GM23338 (cell line): Measurements from ENCODE around the gene DOK1. TPM values are rescaled to one million over a fixed set of nuclear protein-coding genes. Genes with fewer than 3 reads are reported as not detected.

Experiments
- ATAC-seq: fragments of 200-7000 bp; cut with Tn5 transposase; 3 replicates; pipeline ENCODE4 v1.9.1; 2020
- DNase-seq: peaks from one replicate; pipeline ENCODE4 v3.0.0-alpha.2; 2015; ENCODE audit warnings: low spot score
- H2AFZ ChIP-seq: fragments of 200-600 bp; sonication (generic); 2 replicates; pipeline ENCODE4 v1.8.0; 2016; ENCODE audit warnings: antibody characterized with exemption, mild to moderate bottlenecking, moderate library complexity
- H3F3A ChIP-seq: fragments of 200-600 bp; sonication (generic); replicated peaks from 2 replicates; pipeline ENCODE4 v1.8.0; 2017; ENCODE audit warnings: antibody characterized with exemption, mixed run types, low read depth
- H3K27ac ChIP-seq: fragments of 200-600 bp; sonication (generic); 2 replicates; pipeline ENCODE4 v1.6.1; 2016; ENCODE audit warnings: low read depth
- H3K27me3 ChIP-seq: fragments of 200-600 bp; sonication (generic); 2 replicates; pipeline ENCODE4 v1.8.0; 2016; ENCODE audit warnings: mild to moderate bottlenecking, mixed run types, moderate library complexity; ENCODE audit not compliant: insufficient read depth
- H3K36me3 ChIP-seq: fragments of 200-600 bp; sonication (generic); 2 replicates; pipeline ENCODE4 v1.8.0; 2016; ENCODE audit warnings: mild to moderate bottlenecking; ENCODE audit not compliant: insufficient read depth
- H3K4me1 ChIP-seq: fragments of 200-600 bp; sonication (generic); 2 replicates; pipeline ENCODE4 v1.8.0; 2016; ENCODE audit warnings: mild to moderate bottlenecking, moderate library complexity; ENCODE audit not compliant: insufficient read depth
- H3K4me2 ChIP-seq: fragments of 200-600 bp; sonication (generic); 2 replicates; pipeline ENCODE4 v1.7.1; 2017; ENCODE audit warnings: mixed run types
- H3K4me3 ChIP-seq: fragments of 200-600 bp; sonication (generic); 2 replicates; pipeline ENCODE4 v1.6.1; 2016; ENCODE audit warnings: mixed run types
- H3K79me2 ChIP-seq: fragments of 200-600 bp; sonication (generic); replicated peaks from 2 replicates; pipeline ENCODE4 v1.8.0; 2017; ENCODE audit warnings: mild to moderate bottlenecking; ENCODE audit not compliant: insufficient read depth
- H3K9me2 ChIP-seq: fragments of 200-600 bp; sonication (generic); 2 replicates; pipeline ENCODE4 v1.8.0; 2017; ENCODE audit not compliant: insufficient read depth
- H4K20me1 ChIP-seq: fragments of 200-600 bp; sonication (generic); replicated peaks from 2 replicates; pipeline ENCODE4 v1.8.0; 2017; ENCODE audit warnings: mild to moderate bottlenecking; ENCODE audit not compliant: insufficient read depth
- H3K27ac Mint-ChIP-seq: 2 replicates; pipeline ENCODE4 v1.8.0; 2020; ENCODE audit warnings: inconsistent platforms, mild to moderate bottlenecking, moderate library complexity, mixed read lengths
- H3K27me3 Mint-ChIP-seq: 3 replicates; pipeline ENCODE4 v1.8.0; 2022; ENCODE audit warnings: low read depth, mild to moderate bottlenecking, moderate library complexity, mixed read lengths, inconsistent platforms; ENCODE audit not compliant: insufficient read depth, poor library complexity
- H3K36me3 Mint-ChIP-seq: 3 replicates; pipeline ENCODE4 v1.8.0; 2021; ENCODE audit warnings: low read depth, mild to moderate bottlenecking, inconsistent platforms, moderate library complexity, mixed read lengths
- H3K4me1 Mint-ChIP-seq: 3 replicates; pipeline ENCODE4 v1.8.0; 2020; ENCODE audit warnings: mild to moderate bottlenecking, inconsistent platforms, mixed read lengths
- H3K4me3 Mint-ChIP-seq: 3 replicates; pipeline ENCODE4 v1.8.0; 2021; ENCODE audit warnings: moderate library complexity, mild to moderate bottlenecking, inconsistent platforms, mixed read lengths
- H3K9me3 Mint-ChIP-seq: 3 replicates; pipeline ENCODE4 v1.8.0; 2020; ENCODE audit warnings: moderate library complexity, mild to moderate bottlenecking, inconsistent platforms, mixed read lengths
- CREB1 ChIP-seq: fragments of 250-450 bp; sonication (Bioruptor Pico); IDR thresholded peaks from 2 replicates; pipeline ENCODE4 v1.5.0; 2020; ENCODE audit warnings: low read depth, mild to moderate bottlenecking, moderate library complexity
- EZH2 ChIP-seq: fragments of 200-600 bp; sonication (generic); IDR thresholded peaks from one replicate; pipeline ENCODE4 v1.8.0; 2017; ENCODE audit warnings: antibody characterized with exemption, mild to moderate bottlenecking, low read depth; ENCODE audit not compliant: unreplicated experiment
- EZH2phosphoT487 ChIP-seq: fragments of 200-600 bp; sonication (generic); IDR thresholded peaks from one replicate; pipeline ENCODE4 v1.8.1; 2018; ENCODE audit warnings: antibody characterized with exemption; ENCODE audit not compliant: unreplicated experiment
- JUNB ChIP-seq: IDR thresholded peaks from one replicate; pipeline ENCODE4 v1.6.1; 2016; ENCODE audit warnings: antibody characterized with exemption; ENCODE audit not compliant: unreplicated experiment
- NANOG ChIP-seq: IDR thresholded peaks from 2 replicates; pipeline ENCODE4 v1.6.1; 2016; ENCODE audit warnings: antibody characterized with exemption, borderline replicate concordance
- POLR2AphosphoS5 ChIP-seq: IDR thresholded peaks from 2 replicates; pipeline ENCODE4 v1.6.1; 2016; ENCODE audit warnings: antibody characterized with exemption, low read depth
- STAT1 ChIP-seq: IDR thresholded peaks from one replicate; pipeline ENCODE4 v1.6.1; 2016; ENCODE audit warnings: antibody characterized with exemption; ENCODE audit not compliant: unreplicated experiment
- ZNF114 ChIP-seq: fragments of 250-450 bp; sonication (Bioruptor Pico); IDR thresholded peaks from 2 replicates; pipeline ENCODE4 v1.5.0; 2020; ENCODE audit warnings: mild to moderate bottlenecking, moderate library complexity
- ZNF331 ChIP-seq: fragments of 250-450 bp; sonication (Bioruptor Pico); IDR thresholded peaks from 2 replicates; pipeline ENCODE4 v1.5.0; 2020; ENCODE audit warnings: low read depth, mild to moderate bottlenecking, moderate library complexity
- polyA plus RNA-seq: library from polyadenylated mRNA; unstranded; fragments of >200 nt; fragmentation: Nextera tagmentation; extraction: Ambion mirVana; gene quantifications from 2 replicates; pipeline ENCODE4 v1.2.1, GENCODE V29; 2016
- total RNA-seq: library from RNA; depleted of rRNA; stranded (reverse); fragments of >200 nt; shearing (Covaris generic); gene quantifications from 2 replicates; pipeline ENCODE4 v1.2.3, GENCODE V29; 2014
- TF ChIP-seq, protein P1 (sequence below): IDR thresholded peaks from one replicate; pipeline ENCODE4 v1.6.1; 2018; ENCODE audit warnings: antibody characterized with exemption; ENCODE audit not compliant: unreplicated experiment
- TF ChIP-seq, protein P2 (sequence below): IDR thresholded peaks from 2 replicates; pipeline ENCODE4 v1.6.1; 2016; ENCODE audit warnings: antibody characterized with exemption
- TF ChIP-seq, protein P3 (sequence below), 2 experiments: fragments of 200-600 bp in 1 of 2; sonication (generic) in 1 of 2; conservative IDR thresholded peaks; 2 replicates each; pipeline versions ENCODE4 v1.5.1 to v1.6.1; 2016 to 2017; ENCODE audit warnings: antibody characterized with exemption in 2 of 2, low read depth in 2 of 2, mild to moderate bottlenecking in 2 of 2, moderate library complexity in 1 of 2

Gene DOK1
- total and polyA plus RNA-seq, 2 experiments from 2014 or later = 3.9 to 15.5 TPM

DNA sequence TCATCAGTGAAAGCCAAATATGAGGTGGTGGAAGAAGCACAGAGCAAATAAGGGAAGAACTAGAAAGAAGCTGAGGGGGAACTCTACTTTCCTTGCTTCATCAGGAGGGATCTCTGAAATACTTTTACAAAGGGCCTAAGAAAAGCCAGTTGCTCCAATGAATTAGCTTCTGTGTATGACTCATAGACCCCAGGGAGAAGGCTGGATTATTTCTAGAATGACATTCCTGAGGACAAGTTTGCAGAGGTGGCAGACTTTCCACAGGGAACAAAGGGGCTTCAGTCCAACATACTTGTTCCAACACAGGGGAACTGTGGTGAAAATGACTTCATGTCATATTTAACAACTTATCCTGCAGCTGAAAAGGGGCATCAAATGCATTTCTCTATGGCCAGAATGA is 29.0 kb downstream of the DOK1 start (continued):
- TF ChIP-seq, protein P1, sequence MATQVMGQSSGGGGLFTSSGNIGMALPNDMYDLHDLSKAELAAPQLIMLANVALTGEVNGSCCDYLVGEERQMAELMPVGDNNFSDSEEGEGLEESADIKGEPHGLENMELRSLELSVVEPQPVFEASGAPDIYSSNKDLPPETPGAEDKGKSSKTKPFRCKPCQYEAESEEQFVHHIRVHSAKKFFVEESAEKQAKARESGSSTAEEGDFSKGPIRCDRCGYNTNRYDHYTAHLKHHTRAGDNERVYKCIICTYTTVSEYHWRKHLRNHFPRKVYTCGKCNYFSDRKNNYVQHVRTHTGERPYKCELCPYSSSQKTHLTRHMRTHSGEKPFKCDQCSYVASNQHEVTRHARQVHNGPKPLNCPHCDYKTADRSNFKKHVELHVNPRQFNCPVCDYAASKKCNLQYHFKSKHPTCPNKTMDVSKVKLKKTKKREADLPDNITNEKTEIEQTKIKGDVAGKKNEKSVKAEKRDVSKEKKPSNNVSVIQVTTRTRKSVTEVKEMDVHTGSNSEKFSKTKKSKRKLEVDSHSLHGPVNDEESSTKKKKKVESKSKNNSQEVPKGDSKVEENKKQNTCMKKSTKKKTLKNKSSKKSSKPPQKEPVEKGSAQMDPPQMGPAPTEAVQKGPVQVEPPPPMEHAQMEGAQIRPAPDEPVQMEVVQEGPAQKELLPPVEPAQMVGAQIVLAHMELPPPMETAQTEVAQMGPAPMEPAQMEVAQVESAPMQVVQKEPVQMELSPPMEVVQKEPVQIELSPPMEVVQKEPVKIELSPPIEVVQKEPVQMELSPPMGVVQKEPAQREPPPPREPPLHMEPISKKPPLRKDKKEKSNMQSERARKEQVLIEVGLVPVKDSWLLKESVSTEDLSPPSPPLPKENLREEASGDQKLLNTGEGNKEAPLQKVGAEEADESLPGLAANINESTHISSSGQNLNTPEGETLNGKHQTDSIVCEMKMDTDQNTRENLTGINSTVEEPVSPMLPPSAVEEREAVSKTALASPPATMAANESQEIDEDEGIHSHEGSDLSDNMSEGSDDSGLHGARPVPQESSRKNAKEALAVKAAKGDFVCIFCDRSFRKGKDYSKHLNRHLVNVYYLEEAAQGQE = no peak
- no peak for TF ChIP-seq EZH2phosphoT487

DNA sequence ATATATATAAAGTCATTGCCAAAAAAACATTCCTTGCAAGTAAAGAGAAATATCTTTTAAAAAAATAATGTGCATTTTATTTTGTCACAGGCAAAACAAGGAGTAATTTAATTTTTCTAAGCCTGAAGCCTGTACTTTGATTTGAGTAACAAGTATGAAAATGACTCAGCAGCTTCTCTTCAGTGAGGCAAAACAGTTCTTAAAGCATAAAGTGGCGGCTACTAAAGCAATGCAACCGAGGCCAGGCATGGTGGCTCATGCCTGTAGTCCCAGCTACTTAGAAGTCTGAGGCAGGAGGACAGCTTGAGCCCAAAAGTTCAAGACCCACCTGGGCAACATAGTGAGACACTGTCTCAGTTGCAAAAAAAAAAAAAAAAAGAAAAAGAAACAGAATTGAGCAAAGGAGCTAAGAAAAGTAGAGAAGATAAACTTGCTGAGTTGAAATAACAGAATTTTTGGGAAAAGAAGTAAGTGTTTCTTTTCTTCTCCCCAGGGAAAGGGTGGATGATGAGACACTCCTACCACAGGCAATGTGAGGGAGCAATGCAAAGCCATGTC is 29.6 kb downstream of the DOK1 start:
- no peak overlapping the region for H3K27ac Mint-ChIP-seq
- H3K27me3 Mint-ChIP-seq = peaks cover 4% of the 10 kb centered on the region
- no peaks in the 10 kb centered on the region for H3K9me3 Mint-ChIP-seq
- H3K4me1 Mint-ChIP-seq = peaks cover 13% of the 10 kb centered on the region; the same call in 2 of the 3 replicates
- H3K4me1 ChIP-seq = peaks cover 11% of the 10 kb centered on the region
- ATAC-seq (no peak), DNase-seq (no peak)
- no peak overlapping the region for H3K27ac ChIP-seq
- no peak overlapping the region for H3K4me2 ChIP-seq
- H3K36me3 Mint-ChIP-seq = no peaks in the 10 kb centered on the region
- no peaks in the 10 kb centered on the region for H3F3A ChIP-seq
- H3K79me2 ChIP-seq = no peaks in the 10 kb centered on the region
- H3K9me2 ChIP-seq = no peaks in the 10 kb centered on the region
- H4K20me1 ChIP-seq = no peaks in the 10 kb centered on the region
- H3K4me3 ChIP-seq = no peak overlapping the region
- no peak overlapping the region for H2AFZ ChIP-seq
- H3K36me3 ChIP-seq = no peaks in the 10 kb centered on the region
- H3K4me3 Mint-ChIP-seq = no peak overlapping the region
- H3K27me3 ChIP-seq = no peaks in the 10 kb centered on the region
- no peak for TF ChIP-seq EZH2
- TF ChIP-seq ZNF331 (CRISPR knock-in tag) = no peak
- TF ChIP-seq EZH2phosphoT487 = no peak
- no peak for TF ChIP-seq NANOG
- TF ChIP-seq, protein P2, sequence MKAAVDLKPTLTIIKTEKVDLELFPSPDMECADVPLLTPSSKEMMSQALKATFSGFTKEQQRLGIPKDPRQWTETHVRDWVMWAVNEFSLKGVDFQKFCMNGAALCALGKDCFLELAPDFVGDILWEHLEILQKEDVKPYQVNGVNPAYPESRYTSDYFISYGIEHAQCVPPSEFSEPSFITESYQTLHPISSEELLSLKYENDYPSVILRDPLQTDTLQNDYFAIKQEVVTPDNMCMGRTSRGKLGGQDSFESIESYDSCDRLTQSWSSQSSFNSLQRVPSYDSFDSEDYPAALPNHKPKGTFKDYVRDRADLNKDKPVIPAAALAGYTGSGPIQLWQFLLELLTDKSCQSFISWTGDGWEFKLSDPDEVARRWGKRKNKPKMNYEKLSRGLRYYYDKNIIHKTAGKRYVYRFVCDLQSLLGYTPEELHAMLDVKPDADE = no peak
- no peak for TF ChIP-seq POLR2AphosphoS5
- no peak for TF ChIP-seq JUNB
- TF ChIP-seq, protein P1 = no peak
- no peak for TF ChIP-seq STAT1
- no peak for TF ChIP-seq ZNF114
- TF ChIP-seq, protein P3, sequence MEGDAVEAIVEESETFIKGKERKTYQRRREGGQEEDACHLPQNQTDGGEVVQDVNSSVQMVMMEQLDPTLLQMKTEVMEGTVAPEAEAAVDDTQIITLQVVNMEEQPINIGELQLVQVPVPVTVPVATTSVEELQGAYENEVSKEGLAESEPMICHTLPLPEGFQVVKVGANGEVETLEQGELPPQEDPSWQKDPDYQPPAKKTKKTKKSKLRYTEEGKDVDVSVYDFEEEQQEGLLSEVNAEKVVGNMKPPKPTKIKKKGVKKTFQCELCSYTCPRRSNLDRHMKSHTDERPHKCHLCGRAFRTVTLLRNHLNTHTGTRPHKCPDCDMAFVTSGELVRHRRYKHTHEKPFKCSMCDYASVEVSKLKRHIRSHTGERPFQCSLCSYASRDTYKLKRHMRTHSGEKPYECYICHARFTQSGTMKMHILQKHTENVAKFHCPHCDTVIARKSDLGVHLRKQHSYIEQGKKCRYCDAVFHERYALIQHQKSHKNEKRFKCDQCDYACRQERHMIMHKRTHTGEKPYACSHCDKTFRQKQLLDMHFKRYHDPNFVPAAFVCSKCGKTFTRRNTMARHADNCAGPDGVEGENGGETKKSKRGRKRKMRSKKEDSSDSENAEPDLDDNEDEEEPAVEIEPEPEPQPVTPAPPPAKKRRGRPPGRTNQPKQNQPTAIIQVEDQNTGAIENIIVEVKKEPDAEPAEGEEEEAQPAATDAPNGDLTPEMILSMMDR (conservative IDR thresholded peaks at IDR 0.05; ENCODE audit: low read depth in 2 of 2) = no peak
- TF ChIP-seq CREB1 (CRISPR knock-in tag) = no peak
